Measurements from ENCODE around the gene NATD1. TPM values are rescaled to one million over a fixed set of nuclear protein-coding genes. Genes with fewer than 3 reads are reported as not detected.
A peak's percentile ranks its signal among the peaks of the same experiment; 100 is the strongest.

NATD1 gene
- total RNA-seq, 1 donor from 2014 or later = 14.4 TPM

DNA sequence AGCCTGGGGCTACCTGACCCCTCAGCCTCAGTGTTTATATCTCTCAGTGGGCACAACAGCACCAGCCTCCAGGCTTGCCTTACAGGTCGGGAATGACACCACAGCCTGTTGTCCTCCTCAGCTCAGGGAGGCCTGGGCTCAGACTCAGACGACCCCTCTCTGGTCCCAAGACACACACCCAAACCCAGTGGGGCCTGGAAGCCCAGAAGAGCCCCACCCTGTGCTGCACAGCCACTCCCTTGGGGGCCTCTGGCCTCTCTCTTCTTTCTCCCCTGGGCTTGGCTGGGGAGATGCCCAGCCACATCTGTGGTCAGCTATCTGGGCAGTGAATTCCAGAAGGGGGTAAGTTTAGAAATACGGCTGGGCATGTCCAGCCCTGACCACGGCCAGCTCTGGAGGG lies 2.4 kb downstream of the NATD1 start:
- intact Hi-C loops (cut with DNase I) = no loop called here
- DNase-seq (ENCODE audit: low spot score) = no peak

GRCh38 chr17:21249920-21250703 lies 3.1 kb downstream of the NATD1 start:
- no peak for DNase-seq (ENCODE audit: low spot score)
- intact Hi-C loops (cut with DNase I) = no loop called here

GRCh38 chr17:21249086-21249795 lies 4.0 kb downstream of the NATD1 start:
- intact Hi-C loops (cut with DNase I) = no loop called here
- no peak for DNase-seq (ENCODE audit: low spot score)

GRCh38 chr17:21248500-21248899 lies 4.7 kb downstream of the NATD1 start:
- intact Hi-C loops (cut with DNase I) = no loop called here
- no peak for DNase-seq (ENCODE audit: low spot score)

DNA sequence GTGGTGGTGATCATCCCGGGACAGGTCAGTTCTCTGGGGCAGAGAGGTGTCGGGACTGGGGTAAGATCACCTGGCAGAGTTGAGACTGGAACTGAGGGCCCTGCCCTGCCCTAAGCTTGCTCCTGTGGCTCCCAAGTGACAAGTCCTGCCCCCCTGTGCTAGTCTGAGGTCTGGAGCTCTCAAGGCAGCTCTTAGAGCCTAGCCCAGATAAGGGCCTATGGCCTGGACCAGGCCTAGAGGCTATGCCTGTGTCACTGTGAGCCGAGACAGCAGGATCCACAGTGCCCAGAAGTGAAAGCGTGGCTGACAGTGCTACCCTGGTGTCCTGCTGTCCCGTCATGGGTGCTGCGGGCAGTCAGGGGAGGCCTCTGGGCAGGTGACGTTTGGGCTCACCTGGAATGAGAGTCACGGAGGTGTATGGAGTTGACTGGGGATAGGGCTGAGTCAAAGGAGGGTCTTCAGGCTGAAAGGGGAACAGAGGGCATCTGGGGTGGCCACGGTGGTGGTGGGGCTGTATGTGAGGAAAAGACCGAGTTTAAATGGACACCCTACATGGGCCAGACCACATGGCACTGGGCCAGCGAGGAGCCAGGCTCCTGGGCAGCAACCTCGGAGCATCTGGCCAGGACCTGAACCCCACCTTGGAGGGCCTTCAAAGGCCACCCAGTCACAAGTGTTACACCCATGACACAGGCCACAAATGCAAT lies 5.5 kb downstream of the NATD1 start:
- intact Hi-C loops (cut with DNase I) = no loop called here
- no peak for DNase-seq (ENCODE audit: low spot score)

DNA sequence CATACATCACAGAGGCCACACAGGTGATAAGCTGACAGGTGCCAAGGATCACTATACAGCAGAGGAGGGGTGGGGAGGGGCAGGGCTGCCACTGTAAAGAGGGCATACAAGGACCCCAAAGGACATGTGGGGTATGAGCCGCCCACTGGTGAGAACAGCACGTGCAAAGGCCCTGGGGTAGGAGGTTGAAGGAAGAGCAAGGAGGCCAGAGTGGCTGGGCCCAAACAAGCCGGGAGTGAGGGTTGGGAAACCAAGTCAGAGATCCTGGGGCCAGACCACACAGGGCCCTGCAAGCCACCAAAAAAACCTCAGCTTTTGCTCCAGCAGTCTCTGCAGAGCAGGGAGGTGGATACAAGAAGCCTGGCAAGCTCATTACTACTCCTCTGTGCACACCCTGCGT lies 6.5 kb downstream of the NATD1 start:
- DNase-seq (ENCODE audit: low spot score) = no peak
- intact Hi-C loops (cut with DNase I) = no loop called here

- intact Hi-C loops (cut with DNase I) = no loop called here
- DNase-seq (ENCODE audit: low spot score) = no peak
These were observed 7.5 kb downstream of the NATD1 start for GRCh38 chr17:21245639-21246084.

DNA sequence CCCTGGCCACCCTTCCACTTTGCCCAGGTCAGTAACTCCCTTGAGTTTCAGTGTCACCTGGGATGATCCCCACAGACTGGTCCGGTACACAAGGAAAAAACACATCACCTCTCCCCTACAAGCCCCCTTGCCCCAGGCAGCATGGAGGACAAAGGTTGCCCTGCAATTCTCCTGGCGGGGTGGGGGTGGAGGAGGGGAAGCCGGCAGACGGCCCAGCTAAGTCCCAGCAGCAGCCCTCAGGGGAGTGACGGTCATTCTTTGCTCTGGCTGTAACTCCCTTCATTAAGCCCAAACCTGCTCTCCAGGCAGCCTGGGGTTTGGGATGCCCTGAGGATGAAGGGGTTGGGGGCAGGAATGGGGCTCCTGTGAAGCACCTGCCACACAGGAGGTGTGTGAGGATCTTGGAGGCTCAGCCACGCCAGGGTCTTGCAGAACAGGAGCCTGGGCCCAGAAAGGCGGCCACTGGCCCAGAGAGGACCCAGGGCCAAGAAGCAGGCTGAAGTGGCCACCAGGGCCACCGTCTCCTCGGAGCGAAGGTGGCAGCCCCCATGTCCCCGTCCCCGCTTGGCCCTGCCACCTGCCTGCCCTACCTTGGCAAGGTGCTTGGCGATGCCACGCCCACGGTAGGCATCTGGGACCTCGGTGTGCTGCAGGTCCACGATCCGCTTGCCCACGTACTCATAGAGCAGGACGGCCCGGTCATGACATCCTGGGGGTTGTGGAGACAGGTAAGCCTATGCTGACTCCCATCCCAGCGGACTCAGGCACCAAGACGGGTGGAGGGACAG lies 9.5 kb downstream of the NATD1 start:
- intact Hi-C loops (cut with DNase I) = no loop called here
- no peak for DNase-seq (ENCODE audit: low spot score)

- intact Hi-C loops (cut with DNase I) = no loop called here
- peak; percentile 81 for DNase-seq (ENCODE audit: low spot score)
These were observed 10.3 kb downstream of the NATD1 start for GRCh38 chr17:21242780-21243515.

GRCh38 chr17:21242026-21242697 lies 11.0 kb downstream of the NATD1 start:
- intact Hi-C loops (cut with DNase I) = no loop called here

DNA sequence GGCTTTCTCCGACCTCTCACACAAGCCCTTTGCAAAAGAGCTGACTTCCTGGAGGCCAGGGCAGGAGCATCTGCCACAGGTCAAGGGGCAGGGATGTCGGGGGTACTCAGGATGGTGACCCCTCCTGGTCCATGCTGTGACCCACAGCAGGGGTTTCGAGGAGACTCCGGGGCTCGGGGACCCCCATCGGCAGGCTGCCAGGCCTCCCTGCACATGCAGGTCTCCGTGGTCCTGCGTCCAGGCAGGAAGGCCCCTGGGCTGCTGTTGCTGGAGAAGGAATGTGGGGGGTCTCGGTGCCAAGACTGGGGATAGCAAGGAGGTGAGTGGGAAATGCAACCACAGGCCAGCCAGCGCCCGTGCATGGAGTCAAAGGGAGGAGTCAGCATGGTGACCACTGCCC lies 11.6 kb downstream of the NATD1 start:
- intact Hi-C loops (cut with DNase I) = no loop called here
- DNase-seq (ENCODE audit: low spot score) = no peak

More at GRCh38 chr17:21242026-21242697, 11.0 kb downstream of the NATD1 start:
- no peak for DNase-seq (ENCODE audit: low spot score)

DNA sequence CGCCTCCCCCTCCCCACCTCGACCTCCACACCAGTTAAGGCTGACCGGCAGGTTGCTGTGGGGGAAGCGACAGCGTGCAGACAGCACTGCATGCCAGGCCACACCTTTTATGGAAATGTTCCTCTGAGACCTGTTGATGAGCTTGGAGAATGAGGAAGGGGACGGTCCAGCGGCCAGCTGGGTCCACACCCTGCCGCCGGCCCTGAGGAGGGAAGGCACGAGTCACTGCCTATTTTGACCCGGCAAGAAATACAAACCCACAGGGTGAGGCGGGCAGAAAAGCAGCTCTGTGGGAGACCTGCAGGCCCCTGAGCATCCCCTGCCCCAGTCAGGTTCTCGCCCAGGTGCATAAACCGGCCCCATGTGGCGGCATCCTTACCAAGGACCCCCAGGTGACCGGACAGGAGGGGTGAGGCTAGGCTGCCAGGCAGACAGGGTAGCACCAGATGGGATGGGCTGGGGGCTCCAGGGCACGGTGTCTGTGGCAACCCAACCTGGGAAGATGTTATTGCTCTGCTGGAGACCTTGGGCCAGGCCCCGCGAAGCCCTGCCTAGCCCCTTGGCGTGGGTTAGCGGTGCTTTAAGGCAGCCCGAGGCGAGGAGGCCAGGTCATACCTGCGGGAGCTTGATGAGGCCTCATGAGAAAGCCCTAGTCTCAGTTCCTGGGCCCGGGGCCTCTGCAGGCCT lies 12.7 kb downstream of the NATD1 start:
- DNase-seq (ENCODE audit: low spot score) = no peak
- intact Hi-C loops (cut with DNase I) = no loop called here

GRCh38 chr17:21239680-21240368 lies 13.4 kb downstream of the NATD1 start:
- DNase-seq (ENCODE audit: low spot score) = no peak
- intact Hi-C loops (cut with DNase I) = no loop called here

DNA sequence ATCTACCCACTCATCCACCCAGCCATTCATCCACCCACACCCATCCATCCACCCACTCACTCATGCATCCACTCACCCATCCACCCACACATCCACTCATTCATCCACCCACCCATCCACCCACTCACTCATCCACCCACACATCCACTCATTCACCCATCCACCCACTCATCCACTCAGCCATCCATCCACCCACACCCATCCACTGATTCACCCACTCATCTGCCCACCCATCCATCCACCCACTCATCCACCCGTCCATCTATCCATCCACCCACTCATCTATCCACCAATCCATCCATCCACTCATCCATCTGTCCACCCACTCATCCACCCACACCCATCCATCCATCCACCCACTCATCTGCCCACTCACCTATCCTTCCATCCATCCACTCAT lies 17.3 kb downstream of the NATD1 start:
- intact Hi-C loops (cut with DNase I) = no loop called here
- no peak for DNase-seq (ENCODE audit: low spot score)

- DNase-seq (ENCODE audit: low spot score) = no peak
- intact Hi-C loops (cut with DNase I) = no loop called here
These were observed 19.4 kb downstream of the NATD1 start for GRCh38 chr17:21233581-21234347.

DNA sequence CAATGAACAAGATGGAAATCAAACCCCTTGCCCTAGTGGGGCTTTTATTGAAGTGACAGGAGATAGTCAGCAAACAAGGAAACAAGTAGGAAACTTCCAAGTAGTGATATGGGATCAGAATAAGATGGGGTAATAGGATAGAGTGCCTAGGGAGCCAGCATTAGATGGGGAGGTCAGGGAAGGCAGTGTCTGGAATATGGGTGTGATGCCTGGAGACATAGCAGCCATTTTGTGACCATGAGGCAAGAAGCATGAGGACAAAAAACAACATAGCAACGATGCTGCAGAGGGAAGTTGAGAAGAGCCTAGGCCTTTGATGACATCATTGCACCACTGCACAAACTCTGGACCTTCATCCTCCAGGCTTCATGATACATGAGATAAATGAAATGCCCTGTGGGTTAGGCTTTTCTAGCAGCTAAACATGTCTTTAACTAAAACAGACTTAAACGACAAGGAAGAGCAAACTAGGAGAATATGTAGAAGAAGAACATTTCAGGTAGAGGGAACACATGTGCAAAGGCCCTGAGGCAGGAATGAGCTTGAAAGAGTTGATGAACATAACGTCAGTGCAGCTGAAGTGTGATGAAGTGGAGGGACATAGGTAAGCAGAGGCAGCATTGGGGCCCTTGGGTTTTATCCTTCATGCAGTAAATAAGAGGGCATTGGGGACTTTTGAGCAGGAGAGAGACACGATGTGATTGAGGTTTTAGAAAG lies 21.0 kb downstream of the NATD1 start:
- intact Hi-C loops (cut with DNase I) = no loop called here
- DNase-seq (ENCODE audit: low spot score) = no peak
